T1000 (cell line): Measurements from ENCODE around the gene SULF2.

ENCODE experiments used
- DNase-seq: peaks from one replicate; lab custom pipeline; 2025; ENCODE audit warnings: mixed read lengths; lab: John Stamatoyannopoulos, UW

SULF2 gene

GRCh38 chr20:47669152-47669425 is 116.2 kb downstream of the SULF2 start:
- no peak for DNase-seq

- DNase-seq = no peak
Observed at GRCh38 chr20:47668313-47669151, 116.7 kb downstream of the SULF2 start.

- DNase-seq = no peak
Observed at GRCh38 chr20:47667531-47668312, 117.6 kb downstream of the SULF2 start.

DNA sequence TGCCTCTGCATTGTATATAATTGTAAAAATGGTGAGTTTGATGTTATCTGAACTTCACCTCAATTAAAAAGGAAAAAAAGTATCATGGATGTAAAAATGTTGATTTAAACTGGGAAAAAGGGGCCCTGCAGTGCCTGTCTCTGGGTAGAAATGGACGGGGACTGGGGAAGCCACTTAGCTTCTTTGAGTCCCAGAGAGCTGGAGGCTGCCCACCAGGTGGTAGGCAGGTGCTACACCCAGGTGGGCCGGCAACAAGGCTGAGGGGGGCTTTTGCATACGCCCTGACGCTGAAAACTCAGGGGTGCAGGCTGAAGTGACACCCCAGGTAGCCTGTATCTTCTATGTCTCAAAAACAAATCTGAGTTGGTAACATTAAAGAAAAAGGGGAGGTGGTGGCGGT is 118.2 kb downstream of the SULF2 start:
- no peak for DNase-seq

GRCh38 chr20:47666304-47666703 is 119.0 kb downstream of the SULF2 start:
- DNase-seq = no peak

DNA sequence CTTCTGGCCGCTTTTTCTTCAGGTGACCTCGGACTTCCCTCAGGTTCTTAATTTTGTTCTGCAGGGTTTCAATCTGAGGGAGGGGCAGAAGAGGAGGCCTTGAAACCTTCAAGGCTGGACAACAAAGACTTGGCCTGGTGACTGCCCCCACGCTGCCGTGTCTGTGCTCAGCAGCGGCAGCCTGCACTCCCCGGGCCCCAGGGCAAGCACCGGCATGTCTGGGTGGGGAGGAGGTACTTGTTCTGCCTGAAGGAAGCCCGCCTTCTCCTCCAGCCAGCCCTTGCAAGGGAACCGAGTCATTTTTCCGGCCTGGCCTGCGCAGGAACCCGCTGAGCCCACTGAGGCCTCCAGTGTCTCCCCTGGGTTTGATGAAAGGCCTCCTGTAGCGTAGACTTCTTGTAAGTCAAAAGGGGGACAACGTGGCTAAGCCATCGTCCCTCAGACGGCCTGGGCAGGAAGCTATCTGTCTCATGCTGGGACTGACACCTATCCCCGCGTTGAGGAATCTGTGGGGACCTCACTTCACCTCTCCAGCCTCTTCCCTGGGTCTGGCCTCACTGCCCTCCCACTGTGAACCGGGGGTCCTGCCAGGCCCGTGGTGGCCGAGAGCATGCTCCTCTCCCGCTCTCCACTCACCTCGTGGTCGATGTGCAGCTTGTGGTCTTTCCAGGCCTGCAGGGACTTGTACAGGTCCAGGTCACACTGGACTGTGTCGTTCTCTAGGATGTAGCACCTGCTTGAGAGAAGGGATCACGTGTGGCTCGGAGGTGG is 119.9 kb downstream of the SULF2 start:
- no peak for DNase-seq

GRCh38 chr20:47664744-47665143 is 120.5 kb downstream of the SULF2 start:
- DNase-seq = no peak

GRCh38 chr20:47664068-47664437 is 121.2 kb downstream of the SULF2 start:
- DNase-seq = no peak

DNA sequence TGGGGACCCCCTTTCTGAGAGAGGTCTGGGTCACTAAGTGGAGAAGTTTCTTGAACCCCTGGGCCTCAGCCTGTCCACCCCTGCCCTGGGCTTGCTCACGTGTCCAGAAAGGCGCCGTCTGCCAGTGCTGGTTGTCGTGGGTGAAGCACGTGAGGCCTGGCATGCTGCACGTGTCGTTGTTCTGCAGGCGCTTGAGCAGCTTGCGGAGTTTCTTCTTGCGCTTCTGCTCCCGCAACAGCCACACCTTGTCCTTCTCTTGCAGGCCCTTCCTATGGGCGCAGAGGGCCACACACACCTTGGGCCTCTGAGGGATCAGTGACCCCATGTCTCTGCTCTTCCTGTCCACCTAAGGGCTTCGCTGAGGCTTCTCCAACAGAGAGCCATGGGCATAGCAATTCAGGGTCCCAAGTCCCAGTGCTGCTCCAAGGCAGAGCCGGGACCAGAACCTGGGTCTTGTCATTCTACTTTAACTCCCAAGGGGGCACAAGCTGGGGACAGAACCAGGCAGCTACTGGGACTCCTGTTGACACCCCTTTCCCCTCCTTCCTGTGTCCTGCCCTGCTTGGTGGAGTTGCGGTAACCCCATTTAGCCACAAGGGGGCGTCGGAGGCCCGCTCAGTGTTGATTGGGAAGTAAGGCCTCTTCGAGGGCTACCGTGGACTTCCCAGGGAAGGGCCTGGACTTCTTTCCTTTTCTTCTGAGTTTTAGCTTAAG is 121.8 kb downstream of the SULF2 start:
- DNase-seq = peak; percentile 87

GRCh38 chr20:47662483-47663353 is 122.6 kb downstream of the SULF2 start:
- no peak for DNase-seq

GRCh38 chr20:47661714-47662113 is 123.6 kb downstream of the SULF2 start:
- DNase-seq = no peak

DNA sequence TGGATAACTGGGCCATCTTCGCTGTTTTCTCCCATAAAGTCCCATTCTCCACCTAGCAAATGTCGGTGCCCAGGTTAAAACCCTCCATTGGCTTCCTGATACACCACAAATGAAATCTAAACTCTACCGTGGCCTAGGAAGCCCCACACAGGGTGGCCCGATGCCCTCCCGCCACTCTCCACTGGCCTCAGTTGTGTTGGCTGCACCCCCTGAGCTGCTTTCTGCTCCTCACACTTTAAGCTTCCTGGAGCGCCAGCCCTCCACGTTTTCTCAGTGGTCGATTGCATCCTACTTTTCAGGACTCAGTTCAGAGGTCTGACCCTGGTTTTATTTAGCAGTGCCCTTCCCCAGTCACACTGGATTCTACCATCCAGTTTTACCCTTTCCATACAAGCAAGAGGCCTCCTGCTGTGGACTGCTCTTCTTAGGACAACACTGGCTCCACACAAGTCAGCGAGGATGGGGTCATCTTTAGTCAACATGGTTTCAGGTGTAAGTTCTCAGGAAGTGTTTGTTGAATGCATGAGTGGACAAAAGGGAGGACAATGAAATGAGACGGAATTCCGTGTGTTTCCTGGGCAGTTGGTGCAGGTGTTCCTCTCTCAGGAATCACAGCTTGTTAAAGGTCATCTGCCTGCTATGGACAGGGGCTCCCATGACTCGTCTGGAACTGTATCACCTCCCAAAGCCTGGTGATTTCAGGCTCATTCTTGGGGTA is 124.1 kb downstream of the SULF2 start:
- DNase-seq = no peak

GRCh38 chr20:47660602-47660905 is 124.7 kb downstream of the SULF2 start:
- no peak for DNase-seq

GRCh38 chr20:47659904-47660601 is 125.2 kb downstream of the SULF2 start:
- no peak for DNase-seq

GRCh38 chr20:47656318-47656717 is 129.0 kb downstream of the SULF2 start:
- DNase-seq = no peak

DNA sequence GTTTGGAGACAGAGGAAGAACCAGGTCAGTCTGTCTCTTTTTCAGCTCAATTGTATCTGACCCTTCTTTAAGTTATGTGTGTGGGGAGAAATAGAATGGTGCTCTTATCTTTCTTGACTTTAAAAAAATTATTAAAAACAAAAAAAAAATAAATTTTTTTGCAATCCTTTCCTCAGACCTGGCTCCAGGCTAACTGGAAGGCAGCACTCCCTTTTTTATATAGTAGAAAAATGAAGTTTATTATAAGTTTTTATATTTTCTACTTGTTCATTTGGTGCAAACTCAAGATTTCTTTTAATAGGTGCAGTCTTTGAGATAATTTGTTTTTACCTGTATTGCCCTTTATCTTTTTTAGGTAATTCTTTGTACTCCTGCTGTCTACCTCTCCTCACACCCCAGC is 129.6 kb downstream of the SULF2 start:
- no peak for DNase-seq

DNA sequence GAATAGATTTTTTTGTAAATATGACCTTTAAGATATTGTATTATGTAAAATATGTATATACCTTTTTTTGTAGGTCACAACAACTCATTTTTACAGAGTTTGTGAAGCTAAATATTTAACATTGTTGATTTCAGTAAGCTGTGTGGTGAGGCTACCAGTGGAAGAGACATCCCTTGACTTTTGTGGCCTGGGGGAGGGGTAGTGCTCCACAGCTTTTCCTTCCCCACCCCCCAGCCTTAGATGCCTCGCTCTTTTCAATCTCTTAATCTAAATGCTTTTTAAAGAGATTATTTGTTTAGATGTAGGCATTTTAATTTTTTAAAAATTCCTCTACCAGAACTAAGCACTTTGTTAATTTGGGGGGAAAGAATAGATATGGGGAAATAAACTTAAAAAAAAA is 130.9 kb downstream of the SULF2 start:
- no peak for DNase-seq

- DNase-seq = no peak
Observed at GRCh38 chr20:47653869-47654268, 131.4 kb downstream of the SULF2 start.

DNA sequence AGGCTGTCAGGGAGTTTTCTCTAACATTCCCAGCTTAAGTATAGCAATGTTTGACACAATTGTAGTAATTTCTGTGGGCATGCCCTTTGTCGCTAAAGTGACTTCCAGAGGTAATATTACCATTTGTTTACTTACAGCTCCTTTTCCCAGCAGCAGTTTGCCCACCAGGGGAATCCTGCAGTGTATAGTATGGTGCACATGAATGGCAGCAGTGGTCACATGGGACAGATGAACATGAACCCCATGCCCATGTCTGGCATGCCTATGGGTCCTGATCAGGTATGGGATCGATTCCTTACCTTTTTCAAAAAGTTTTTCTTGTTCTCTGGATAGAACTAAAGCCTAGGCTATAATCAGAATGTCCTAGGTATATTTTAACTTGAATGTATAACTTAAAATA is 132.5 kb downstream of the SULF2 start:
- no peak for DNase-seq

DNA sequence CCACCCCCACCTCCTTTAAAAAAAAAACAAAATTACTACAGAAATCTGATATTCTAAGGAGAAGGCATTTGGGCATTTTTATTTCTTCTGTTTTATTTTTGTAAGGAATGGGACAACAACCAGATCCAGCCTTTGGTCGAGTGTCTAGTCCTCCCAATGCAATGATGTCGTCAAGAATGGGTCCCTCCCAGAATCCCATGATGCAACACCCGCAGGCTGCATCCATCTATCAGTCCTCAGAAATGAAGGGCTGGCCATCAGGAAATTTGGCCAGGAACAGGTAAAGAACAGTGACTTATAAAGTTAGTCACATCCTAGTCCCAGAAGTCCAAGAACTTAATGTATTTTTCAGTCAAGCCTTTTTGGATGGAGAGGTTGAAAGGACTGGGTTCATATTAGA is 133.0 kb downstream of the SULF2 start:
- DNase-seq = no peak
